ENCODE data around the gene TAS2R14. TPM values are rescaled to one million over a fixed set of nuclear protein-coding genes. Genes with fewer than 3 reads are reported as not detected.

Gene TAS2R14
- polyA plus RNA-seq, 1 of the 3 experiments (the other 2 are of a cell fraction), result 1.4 TPM

GRCh38 chr12:10974965-10975364 is 35.9 kb upstream of the TAS2R14 start:
- Histone ChIP-seq H3K4me3 (ENCODE audit: low read depth in 2 of 2, low read length in 1 of 2) (no peak overlapping the region), H3K36me3 (replicated peaks in 1 of 2; ENCODE audit: control insufficient read depth in 1 of 2, insufficient read depth in 2 of 2, low read length in 1 of 2) (peaks cover 0 to 3% of the 10 kb centered on the region in 2 experiments), H3K4me2 (no peak overlapping the region), H3K9ac (no peak overlapping the region), H3F3A (replicated peaks; ENCODE audit: insufficient read depth) (no peaks in the 10 kb centered on the region), H4K20me1 (ENCODE audit: insufficient read depth) (peaks cover 3% of the 10 kb centered on the region; the same call in 1 of the 2 replicates), H3K79me2 (ENCODE audit: insufficient read depth) (peaks cover 29% of the 10 kb centered on the region; the same call in 1 of the 2 replicates), H3K9me3 (no peaks in the 10 kb centered on the region), H3K4me1 (ENCODE audit: control insufficient read depth in 1 of 2, insufficient read depth in 2 of 2, low read depth in 1 of 2, low read length in 1 of 2) (no peaks in the 10 kb centered on the region), H2AFZ (ENCODE audit: low read depth) (no peak overlapping the region), H3K27ac (ENCODE audit: low read depth in 2 of 2, low read length in 1 of 2) (no peak overlapping the region), H3K27me3 (ENCODE audit: insufficient read depth) (no peaks in the 10 kb centered on the region), H3K9me2 (no peaks in the 10 kb centered on the region)
- TF ChIP-seq TAF1 (IDR thresholded peaks at IDR 0.05; ENCODE audit: borderline replicate concordance, low read depth, low read length) (no peak), EZH2phosphoT487 (IDR thresholded peaks at IDR 0.05; ENCODE audit: borderline replicate concordance, low read depth) (no peak), YY1 (IDR thresholded peaks at IDR 0.05; ENCODE audit: low read depth) (no peak), TEAD4 (IDR thresholded peaks at IDR 0.05; ENCODE audit: borderline replicate concordance, insufficient read depth) (no peak), FOSL2 (IDR thresholded peaks at IDR 0.05; ENCODE audit: borderline replicate concordance, low read depth) (no peak), ZBTB33 (IDR thresholded peaks at IDR 0.05; ENCODE audit: borderline replicate concordance, low read depth) (no peak), USF2 (IDR thresholded peaks at IDR 0.05; ENCODE audit: borderline replicate concordance, low read depth, low read length) (no peak), RFX5 (IDR thresholded peaks at IDR 0.05; ENCODE audit: low read length) (no peak)
- ChIA-PET POLR2A (no interaction called here), CTCF (no interaction called here)
- DNase-seq, result no peak
- 91% methylated on average over 3 of the region's 3 CpGs for WGBS (ENCODE audit: low lambda C conversion rate)

GRCh38 chr12:10968765-10969456 is 29.8 kb upstream of the TAS2R14 start:
- H2AFZ ChIP-seq (ENCODE audit: low read depth), result no peak overlapping the region
- no peak for TF ChIP-seq POLR2AphosphoS5 (IDR thresholded peaks at IDR 0.05; ENCODE audit: low read depth, low read length)
- no peak for TF ChIP-seq FOXM1 (IDR thresholded peaks at IDR 0.05; ENCODE audit: low read depth)
- TF ChIP-seq MAX (IDR thresholded peaks at IDR 0.05; ENCODE audit: low read depth), result no peak
- TF ChIP-seq TAF1 (IDR thresholded peaks at IDR 0.05; ENCODE audit: borderline replicate concordance, low read depth, low read length), result no peak
- TF ChIP-seq RXRA (IDR thresholded peaks at IDR 0.05; ENCODE audit: borderline replicate concordance, low read depth), result no peak
- TF ChIP-seq USF1 (IDR thresholded peaks at IDR 0.05; ENCODE audit: borderline replicate concordance, low read depth), result no peak
- no peak for TF ChIP-seq PBX3 (IDR thresholded peaks at IDR 0.05)
- no peak for TF ChIP-seq REST (IDR thresholded peaks at IDR 0.05; ENCODE audit: low read depth, low read length)
- TF ChIP-seq TEAD4 (IDR thresholded peaks at IDR 0.05; ENCODE audit: borderline replicate concordance, insufficient read depth), result no peak
- no peak for TF ChIP-seq GABPA (IDR thresholded peaks at IDR 0.05; ENCODE audit: low read depth)
- no peak for TF ChIP-seq SMC3 (IDR thresholded peaks at IDR 0.05; ENCODE audit: low read depth, low read length)

More at GRCh38 chr12:10968765-10969456, 29.8 kb upstream of the TAS2R14 start:
- Histone ChIP-seq H3F3A (replicated peaks; ENCODE audit: insufficient read depth) (no peaks in the 10 kb centered on the region), H3K4me3 (ENCODE audit: low read depth in 2 of 2, low read length in 1 of 2) (no peak overlapping the region), H3K4me2 (no peak overlapping the region), H3K4me1 (ENCODE audit: control insufficient read depth in 1 of 2, insufficient read depth in 2 of 2, low read depth in 1 of 2, low read length in 1 of 2) (no peaks in the 10 kb centered on the region; a peak in 2 of 4 replicates), H3K27me3 (ENCODE audit: insufficient read depth) (no peaks in the 10 kb centered on the region), H3K9me3 (no peaks in the 10 kb centered on the region), H3K9ac (no peak overlapping the region), H3K27ac (ENCODE audit: low read depth in 2 of 2, low read length in 1 of 2) (no peak overlapping the region), H3K9me2 (no peaks in the 10 kb centered on the region), H3K36me3 (replicated peaks in 1 of 2; ENCODE audit: control insufficient read depth in 1 of 2, insufficient read depth in 2 of 2, low read length in 1 of 2) (peaks cover 0 to 3% of the 10 kb centered on the region in 2 experiments), H4K20me1 (ENCODE audit: insufficient read depth) (no peaks in the 10 kb centered on the region), H3K79me2 (ENCODE audit: insufficient read depth) (0 out of 2 replicates have a peak, but pooled peaks cover 3% of the 10 kb centered on the region)
- DNase-seq, result no peak
- WGBS (ENCODE audit: low lambda C conversion rate), result 96% methylated on average over 9 of the region's 15 CpGs
- ChIA-PET CTCF (interaction anchor here (1.1 kb wide), 1 partner anchor 27 kb away, joined by 3 read pairs; no protein-coding TSS in a partner anchor), POLR2A (no interaction called here)

Measured in SK-N-SH (cell line).